ENCODE measurements around the gene DPF3.

- TF ChIP-seq CTCF (IDR thresholded peaks at IDR 0.05): no peak
- TF ChIP-seq POLR2AphosphoS5 (IDR thresholded peaks at IDR 0.05; ENCODE audit: low read depth, low read length): no peak
- no peak for TF ChIP-seq SIN3A (IDR thresholded peaks at IDR 0.05; ENCODE audit: borderline replicate concordance, insufficient read depth, low read depth, low read length)
- no peak for TF ChIP-seq REST (IDR thresholded peaks at IDR 0.05; ENCODE audit: insufficient read depth in 1 of 2, low read depth in 2 of 2, low read length in 1 of 2)
- no peak for TF ChIP-seq TCF7L2 (IDR thresholded peaks at IDR 0.05; ENCODE audit: low read depth, low read length)
Observed at GRCh38 chr14:72614891-72615415, 278.9 kb downstream of the DPF3 start.
